Right forelimb (tissue), 1 donor: Measurements from ENCODE around the gene ABCB8.

Experiments
- DNase-seq: peaks from one replicate; pipeline ENCODE4 v3.0.0-alpha.2; 2018

The ABCB8 gene

GRCh38 chr7:151028131-151028947 lies at the start of gene ABCB8:
ABCB8 (plus strand) TSS chr7:151028450; CDS start chr7:151028516, 66 bp downstream.
- peak; percentile 99 for DNase-seq

DNA sequence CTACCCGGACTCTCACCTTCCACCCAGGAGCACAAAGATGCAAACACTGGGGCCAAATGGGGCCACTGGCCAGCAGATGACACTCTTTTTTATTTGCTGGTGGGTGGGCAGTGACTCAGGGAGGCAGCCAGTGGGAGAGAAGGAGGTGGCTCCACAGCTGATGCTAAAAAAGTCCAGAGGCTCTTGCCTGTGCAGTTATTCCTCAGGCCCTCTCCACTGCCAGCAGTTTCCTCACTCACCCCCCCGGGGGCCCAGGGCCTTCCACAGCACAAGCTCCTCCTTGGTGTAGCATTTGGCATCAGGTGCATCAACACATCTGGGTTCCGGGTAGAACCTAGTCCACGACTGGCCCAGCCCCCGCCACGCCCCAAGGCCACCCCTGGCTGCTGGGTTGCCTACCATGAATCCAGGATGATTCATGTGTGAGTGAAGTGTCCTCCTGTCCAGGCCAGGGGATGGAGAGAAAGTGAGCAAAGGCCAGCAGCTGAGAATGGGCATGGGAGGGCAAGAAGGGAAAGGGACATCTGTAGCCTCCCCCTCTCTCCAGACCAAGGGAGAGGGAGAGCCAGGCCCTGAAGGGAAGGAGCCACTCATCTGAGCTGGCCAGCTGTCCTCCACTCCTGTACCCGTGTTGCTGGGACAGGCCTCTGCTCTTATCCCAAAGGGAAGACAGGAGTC lies 48.4 kb upstream of the ABCB8 start:
- no peak for DNase-seq

GRCh38 chr7:150980663-150981062 lies 47.6 kb upstream of the ABCB8 start:
- no peak for DNase-seq

DNA sequence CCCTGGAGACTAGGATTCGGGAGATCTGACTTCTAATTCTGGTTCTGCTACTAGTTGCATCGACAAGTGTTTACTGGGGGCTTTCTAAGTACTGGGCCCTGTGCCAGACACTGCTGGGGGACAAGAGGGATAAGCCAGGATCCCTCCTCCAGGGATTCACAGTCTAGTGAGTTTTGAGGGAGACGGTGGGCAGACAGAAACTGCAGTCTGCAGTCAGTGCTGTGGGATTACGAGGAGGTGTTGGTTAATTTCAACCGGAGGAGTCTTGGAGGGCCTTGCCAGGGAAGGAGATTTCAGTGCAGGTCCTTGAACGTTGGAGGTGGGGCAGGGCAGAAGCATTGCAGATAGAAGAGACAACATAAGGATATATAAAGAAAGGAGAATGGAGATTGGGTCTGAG lies 46.6 kb upstream of the ABCB8 start:
- DNase-seq, result no peak

- no peak for DNase-seq
These were observed 45.9 kb upstream of the ABCB8 start for GRCh38 chr7:150982351-150982750.

DNA sequence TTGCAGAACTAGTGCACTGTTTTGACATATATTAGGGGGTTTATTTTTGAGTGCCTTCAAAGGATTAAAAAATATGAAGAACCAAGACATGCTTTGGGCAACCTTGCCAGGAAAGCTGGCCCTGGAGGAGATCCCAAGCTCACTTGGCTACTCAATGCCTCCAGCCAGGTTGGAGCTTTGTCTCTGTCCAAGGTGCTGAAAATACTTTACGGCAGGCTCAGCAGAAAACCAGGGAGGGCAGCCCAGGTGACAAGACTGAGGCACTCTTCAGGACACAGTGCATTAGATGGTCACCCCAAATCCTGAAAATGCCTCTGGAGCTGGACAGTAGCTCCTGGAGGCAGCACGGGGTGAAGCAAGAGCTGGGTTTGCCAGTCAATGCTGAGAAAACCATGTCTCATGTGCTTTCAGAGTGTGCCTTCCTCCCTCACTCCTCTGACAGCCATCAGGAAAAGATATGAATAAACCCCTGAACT lies 44.3 kb upstream of the ABCB8 start:
- DNase-seq, result no peak

DNA sequence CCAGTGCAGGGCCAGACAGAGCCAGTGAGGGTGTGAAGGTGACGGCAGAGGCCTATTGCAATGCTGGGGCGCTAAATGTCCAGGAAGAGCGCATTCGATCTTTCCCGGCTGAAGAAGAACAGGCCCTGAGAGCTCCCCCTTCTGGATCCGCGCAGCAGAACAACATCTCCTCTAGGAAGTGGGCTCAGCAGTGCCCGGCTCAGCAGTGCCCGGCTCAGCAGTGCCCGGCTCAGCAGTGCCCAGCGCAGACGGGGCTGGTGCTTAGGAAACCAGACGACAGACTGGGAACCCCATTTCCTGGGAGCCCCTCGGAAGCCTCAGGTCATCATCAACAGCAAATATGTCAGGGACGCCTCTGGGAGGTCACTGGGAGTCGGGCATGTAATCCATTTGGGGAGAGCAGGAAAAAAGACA lies 42.1 kb upstream of the ABCB8 start:
- DNase-seq, result peak; percentile 76

DNA sequence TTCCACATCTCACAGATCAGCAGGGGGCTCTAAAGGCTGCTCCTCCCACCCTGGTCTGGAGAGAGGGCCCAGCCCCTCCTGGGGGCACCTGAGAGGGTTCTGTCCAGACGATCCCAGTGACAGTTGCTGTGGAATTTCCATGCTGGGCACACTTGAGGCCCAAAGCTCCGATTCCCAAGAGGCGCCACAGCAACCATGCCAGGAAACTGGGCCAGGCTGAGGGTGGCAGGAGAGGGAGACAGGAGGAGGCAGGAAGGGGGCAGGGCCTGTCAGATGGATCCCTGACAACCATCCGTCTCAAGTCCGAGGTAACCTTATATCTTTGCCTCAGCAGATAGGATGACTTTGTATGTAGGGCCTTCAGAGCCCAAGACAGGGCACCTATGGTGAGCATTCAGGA lies 41.7 kb upstream of the ABCB8 start:
- no peak for DNase-seq

GRCh38 chr7:150988230-150989226 lies 39.7 kb upstream of the ABCB8 start:
- DNase-seq, result peak; percentile 84

- DNase-seq, result no peak
These were observed 38.8 kb upstream of the ABCB8 start for GRCh38 chr7:150989456-150989855.

DNA sequence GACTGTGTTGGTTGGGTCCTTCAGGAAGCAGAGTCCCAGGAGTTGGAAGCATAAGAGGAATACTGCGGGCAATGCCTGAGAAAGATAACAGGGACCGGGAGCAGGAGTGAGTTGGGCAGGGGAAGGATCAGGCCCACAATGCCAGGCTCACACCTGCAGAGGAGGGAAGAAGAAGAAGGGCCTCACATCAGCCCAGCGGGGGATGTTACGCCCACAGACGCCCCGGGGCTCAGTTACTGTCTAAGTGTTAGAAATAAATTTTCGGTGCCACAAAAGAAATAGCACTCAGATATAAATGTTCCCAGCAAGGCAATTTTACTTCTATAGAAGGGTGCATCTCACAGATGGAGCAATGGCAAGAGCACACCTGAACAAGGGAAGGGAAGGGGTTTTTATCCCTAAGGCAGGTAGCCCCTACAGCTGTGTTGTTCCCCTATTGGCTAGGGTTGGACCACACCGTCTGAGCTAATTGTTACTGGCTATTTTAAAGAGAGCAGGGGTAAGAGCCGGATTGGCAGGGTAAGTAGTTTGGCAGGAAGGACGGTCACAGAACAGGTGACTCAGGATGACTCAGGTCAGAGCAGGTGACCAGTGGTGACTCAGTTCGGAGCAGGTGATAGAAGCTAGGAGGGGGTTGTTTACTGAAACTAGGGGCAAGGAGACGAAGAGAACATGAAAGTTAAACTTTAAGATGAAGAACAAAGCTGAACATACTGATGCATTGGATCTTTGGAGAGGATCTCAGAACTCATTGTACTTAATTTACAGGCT lies 37.6 kb upstream of the ABCB8 start, which contains the start of gene NOS3:
Gene NOS3 (plus strand): TSS at position 602 of the 771 bp plus-strand sequence. CDS start 2,787 bp downstream, outside the sequence.
- DNase-seq, result no peak

- DNase-seq, result no peak
These were observed 36.1 kb upstream of the ABCB8 start for GRCh38 chr7:150992051-150992640.

DNA sequence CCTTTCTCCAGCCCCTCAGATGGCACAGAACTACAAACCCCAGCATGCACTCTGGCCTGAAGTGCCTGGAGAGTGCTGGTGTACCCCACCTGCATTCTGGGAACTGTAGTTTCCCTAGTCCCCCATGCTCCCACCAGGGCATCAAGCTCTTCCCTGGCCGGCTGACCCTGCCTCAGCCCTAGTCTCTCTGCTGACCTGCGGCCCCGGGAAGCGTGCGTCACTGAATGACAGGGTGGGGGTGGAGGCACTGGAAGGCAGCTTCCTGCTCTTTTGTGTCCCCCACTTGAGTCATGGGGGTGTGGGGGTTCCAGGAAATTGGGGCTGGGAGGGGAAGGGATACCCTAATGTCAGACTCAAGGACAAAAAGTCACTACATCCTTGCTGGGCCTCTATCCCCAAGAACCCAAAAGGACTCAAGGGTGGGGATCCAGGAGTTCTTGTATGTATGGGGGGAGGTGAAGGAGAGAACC lies 35.4 kb upstream of the ABCB8 start:
- no peak for DNase-seq

- no peak for DNase-seq
These were observed 34.7 kb upstream of the ABCB8 start for GRCh38 chr7:150993511-150993910.

DNA sequence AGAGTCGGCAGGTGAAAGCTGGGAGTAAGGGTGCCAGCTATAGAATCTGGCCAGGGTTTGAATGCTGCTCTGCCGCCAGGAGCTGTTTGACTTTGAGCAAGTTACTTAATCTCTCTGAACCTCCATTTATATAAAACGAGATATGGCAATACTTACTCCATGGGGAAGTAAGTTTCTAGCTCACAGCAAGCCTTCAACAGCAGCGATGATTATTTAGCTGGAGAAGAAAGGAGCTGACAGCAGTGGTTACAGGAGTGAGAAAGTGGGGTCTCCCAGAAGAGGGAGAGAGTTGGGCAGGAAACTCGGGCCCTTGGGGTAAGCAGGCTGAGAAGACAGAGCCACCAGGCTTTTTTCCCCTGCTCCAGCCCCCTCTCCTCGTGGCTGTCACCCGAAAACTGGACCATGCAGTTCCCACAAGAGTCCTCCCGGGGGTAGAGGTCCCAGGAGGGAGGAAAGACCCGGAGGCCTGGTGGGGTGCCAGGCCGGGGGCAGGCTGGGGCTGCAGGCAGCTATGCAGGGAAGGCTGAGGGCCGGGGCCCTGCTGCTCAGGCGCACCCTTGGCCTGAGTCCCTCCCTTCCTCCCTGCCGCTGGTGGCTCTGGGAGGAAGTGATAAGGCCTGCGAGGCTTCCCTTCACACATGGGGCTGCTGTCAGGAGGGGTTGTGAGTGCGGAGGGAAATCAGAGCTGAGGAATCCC lies 34.0 kb upstream of the ABCB8 start:
- no peak for DNase-seq

- no peak for DNase-seq
These were observed 33.3 kb upstream of the ABCB8 start for GRCh38 chr7:150994838-150995510.

GRCh38 chr7:150996376-150997074 lies 31.7 kb upstream of the ABCB8 start:
- DNase-seq, result no peak

GRCh38 chr7:150997075-150997511 lies 31.2 kb upstream of the ABCB8 start:
- no peak for DNase-seq

DNA sequence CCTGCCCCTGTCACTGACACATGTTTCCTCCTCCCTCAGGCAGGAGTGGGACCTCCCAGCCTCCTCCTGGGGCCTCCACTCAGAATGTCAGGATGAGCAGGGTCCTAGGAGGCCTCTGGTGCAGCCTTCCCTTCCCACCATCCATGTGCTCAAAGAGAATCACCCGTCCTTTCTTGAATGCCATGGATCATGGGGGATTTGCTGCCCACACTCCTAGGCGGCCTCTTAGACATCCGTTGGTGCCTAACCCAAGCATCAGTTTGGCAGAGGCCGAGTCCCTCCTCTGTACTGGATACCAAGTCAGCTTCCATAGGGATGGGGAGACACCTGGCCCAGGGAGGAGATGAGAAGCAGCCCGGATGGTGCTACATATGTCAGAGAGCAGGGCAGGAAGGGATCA lies 30.4 kb upstream of the ABCB8 start:
- no peak for DNase-seq
